CD4-positive, alpha-beta T cell treated with Interleukin-6 for 4 hours (primary cell): ENCODE results near the gene SASS6.

Experiments
- DNase-seq: peaks from one replicate; pipeline ENCODE4 v3.0.0-alpha.2; 2020; ENCODE audit warnings: mixed read lengths

The SASS6 gene

DNA sequence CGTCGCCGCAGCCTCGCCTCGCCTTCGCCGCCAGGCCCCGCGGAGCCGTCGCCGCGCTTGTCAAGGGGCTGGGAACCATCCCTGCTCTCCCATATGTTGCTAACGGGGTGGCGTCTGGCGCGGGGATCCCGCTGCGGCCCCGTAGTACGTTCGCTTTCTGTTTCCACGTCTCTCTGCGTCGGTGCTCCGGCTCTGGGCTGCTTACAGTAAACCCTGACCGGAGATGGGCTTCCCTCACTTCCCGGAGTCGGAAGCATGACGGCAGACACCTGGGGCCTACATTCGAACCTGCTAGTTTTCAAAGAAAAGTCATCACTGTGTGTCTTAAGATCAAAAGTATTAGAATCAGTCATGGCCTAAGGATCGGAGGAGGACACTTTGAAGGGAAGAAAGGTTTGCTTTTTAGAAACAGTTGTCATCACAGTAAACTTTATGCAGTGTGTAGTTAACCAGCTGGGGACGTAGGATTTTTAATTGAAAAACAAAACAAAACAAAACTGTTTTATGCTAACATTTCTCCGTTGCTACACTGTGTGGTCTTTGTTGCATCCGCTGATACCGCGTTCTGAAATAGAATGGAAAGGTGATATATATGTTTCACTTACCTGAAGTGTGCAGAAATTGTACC is 94.0 kb downstream of the SASS6 start:
- peak; percentile 82 for DNase-seq

DNA sequence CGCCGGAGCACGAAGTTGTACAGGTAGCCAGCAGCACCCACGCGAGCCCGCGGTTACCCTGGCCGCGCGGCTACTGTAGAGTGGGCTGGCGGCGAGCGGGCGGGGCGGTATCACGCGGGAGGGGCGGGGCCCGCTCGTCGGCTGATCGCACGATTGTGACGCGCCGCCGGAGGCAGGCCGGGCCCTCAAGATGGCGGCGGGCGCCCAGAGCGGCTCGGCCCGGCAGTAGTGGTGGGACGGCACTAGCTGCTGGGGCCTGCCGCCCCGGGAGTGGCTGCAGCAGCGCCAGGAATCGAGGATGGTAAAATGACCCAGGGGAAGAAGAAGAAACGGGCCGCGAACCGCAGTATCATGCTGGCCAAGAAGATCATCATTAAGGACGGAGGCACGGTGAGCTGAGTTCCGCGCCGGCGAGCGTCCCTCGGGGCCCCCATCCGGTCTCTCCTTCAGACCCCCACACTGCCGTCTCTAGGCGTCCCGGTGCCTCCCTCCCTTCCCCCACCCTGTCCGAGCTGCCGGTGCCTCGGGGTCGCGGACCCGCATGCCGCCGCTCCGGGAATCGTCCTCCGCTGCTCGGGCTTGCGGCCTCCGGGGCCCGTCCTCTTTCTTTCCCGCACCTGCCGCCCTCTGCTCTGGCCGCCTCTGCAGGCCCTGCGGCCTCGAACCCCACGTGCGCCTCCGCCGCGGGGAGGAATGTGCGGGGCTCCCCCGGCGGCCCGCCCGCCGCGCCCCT is 94.6 kb downstream of the SASS6 start:
- peak; percentile 89 for DNase-seq

- DNase-seq: no peak
These were observed 95.1 kb downstream of the SASS6 start for GRCh38 chr1:100037656-100037926.

DNA sequence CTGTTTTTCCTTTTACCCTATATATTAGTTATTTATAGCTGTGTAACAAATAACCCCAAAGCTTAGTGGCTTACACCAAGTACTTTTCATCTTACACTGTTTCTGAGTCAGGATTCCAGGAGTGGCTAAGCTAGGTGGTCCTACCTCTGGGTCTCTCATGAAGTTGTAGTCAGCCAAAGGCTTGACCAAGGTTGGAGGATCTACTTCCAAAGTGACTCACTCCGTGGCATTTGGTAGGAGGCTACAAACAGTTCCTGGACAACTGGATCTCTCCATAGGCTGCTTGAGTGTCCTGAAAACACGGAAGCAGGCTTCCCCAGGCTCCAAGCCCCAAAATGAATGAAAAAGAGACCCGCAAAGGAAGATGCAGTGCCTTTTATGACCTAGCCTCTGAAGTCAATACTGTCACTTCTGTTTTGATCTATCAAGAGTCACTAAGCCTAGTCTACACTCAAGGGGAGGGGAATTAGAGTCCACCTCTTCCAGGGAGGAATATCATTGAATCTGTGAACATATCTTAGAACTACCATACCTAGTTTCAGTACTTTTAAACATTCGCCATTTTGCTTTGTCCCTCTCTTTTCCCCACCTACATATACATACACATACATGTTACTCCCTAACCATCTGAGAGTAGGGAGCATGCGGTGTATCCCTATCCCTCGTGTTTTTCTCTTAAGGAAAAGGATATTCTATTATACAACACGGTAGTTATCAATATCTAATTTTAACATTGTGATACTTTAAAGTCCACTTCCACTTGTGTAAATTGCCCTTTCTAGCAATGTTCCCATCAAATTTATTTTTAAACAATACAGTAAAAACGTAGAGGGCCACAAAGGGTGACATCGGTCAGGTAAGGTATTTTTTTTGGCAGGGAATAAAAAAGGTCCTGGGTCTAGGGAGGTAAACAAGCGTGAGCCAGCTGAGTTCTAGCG is 95.7 kb downstream of the SASS6 start:
- DNase-seq: no peak

DNA sequence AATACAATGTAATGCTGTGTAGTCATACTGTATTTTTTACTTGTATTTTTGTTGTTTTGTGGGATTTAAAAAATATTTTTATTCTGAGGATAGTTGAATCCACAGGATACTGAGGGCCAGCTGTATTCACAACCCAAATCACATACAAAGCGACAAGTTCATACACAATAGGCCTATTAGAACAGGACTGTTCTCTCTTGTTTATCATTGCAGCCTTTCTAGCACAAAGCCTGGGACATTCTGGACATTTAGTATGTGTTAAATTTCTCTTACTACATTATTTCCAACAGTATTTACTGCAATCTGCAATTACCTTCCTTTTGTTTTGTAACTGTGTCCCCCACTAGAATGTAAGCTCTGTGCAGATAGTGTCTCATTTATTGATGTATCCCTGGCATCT is 97.5 kb downstream of the SASS6 start:
- DNase-seq: no peak

- DNase-seq: no peak
These were observed 98.3 kb downstream of the SASS6 start for GRCh38 chr1:100034470-100034869.
